Astrocyte (in vitro differentiated cells and primary cell): Measurements from ENCODE around the gene PRKCE. TPM values are rescaled to one million over a fixed set of nuclear protein-coding genes. Genes with fewer than 3 reads are reported as not detected.

Experiments
- DNase-seq: peaks from one replicate; pipeline ENCODE4 v3.0.0-alpha.2; 2010; ENCODE audit warnings: low read depth
- FAIRE-seq: peaks from 2 replicates; lab custom pipeline; 2011; peaks lifted over from hg19 to GRCh38; lab: Jason Lieb, UNC
- H2AFZ ChIP-seq: 2 replicates; pipeline ENCODE4 v1.6.0; 2012; ENCODE audit warnings: low read depth, low read length, inconsistent platforms
- H3K27ac ChIP-seq: 2 replicates; pipeline ENCODE4 v1.5.1; 2011; ENCODE audit warnings: low read depth, low read length, inconsistent platforms
- H3K27me3 ChIP-seq: 2 replicates; pipeline ENCODE4 v1.6.0; 2011; ENCODE audit warnings: low read length, inconsistent platforms; ENCODE audit not compliant: insufficient read depth
- H3K36me3 ChIP-seq: 2 replicates; pipeline ENCODE4 v1.5.1; 2011; ENCODE audit warnings: low read length, inconsistent platforms; ENCODE audit not compliant: insufficient read depth
- H3K4me1 ChIP-seq: 2 replicates; pipeline ENCODE4 v1.5.1; 2011; ENCODE audit warnings: low read length, inconsistent platforms; ENCODE audit not compliant: insufficient read depth
- H3K4me2 ChIP-seq: 2 replicates; pipeline ENCODE4 v1.6.0; 2012; ENCODE audit warnings: low read length, inconsistent platforms
- H3K4me3 ChIP-seq: 2 replicates; pipeline ENCODE4 v1.5.1; 2011; ENCODE audit warnings: low read depth, mild to moderate bottlenecking, low read length, inconsistent platforms; ENCODE audit not compliant: insufficient read depth
- H3K79me2 ChIP-seq: 2 replicates; pipeline ENCODE4 v1.6.0; 2012; ENCODE audit warnings: mild to moderate bottlenecking, low read length, inconsistent platforms; ENCODE audit not compliant: insufficient read depth
- H3K9ac ChIP-seq: 2 replicates; pipeline ENCODE4 v1.6.0; 2012; ENCODE audit warnings: mild to moderate bottlenecking, low read length, inconsistent platforms
- H3K9me3 ChIP-seq: 2 replicates; pipeline ENCODE4 v1.5.1; 2012; ENCODE audit warnings: low read depth, mild to moderate bottlenecking, low read length, inconsistent platforms; ENCODE audit not compliant: insufficient read depth
- H4K20me1 ChIP-seq: 2 replicates; pipeline ENCODE4 v1.6.0; 2012; ENCODE audit warnings: low read length, inconsistent platforms; ENCODE audit not compliant: insufficient read depth
- H3K27ac Mint-ChIP-seq: one replicate; pipeline ENCODE4 v1.8.0; 2021; ENCODE audit warnings: mild to moderate bottlenecking, mixed read lengths; ENCODE audit not compliant: unreplicated experiment
- H3K27me3 Mint-ChIP-seq: one replicate; pipeline ENCODE4 v1.8.0; 2021; ENCODE audit warnings: low read depth, mixed read lengths; ENCODE audit not compliant: unreplicated experiment
- H3K36me3 Mint-ChIP-seq: one replicate; pipeline ENCODE4 v1.8.0; 2021; ENCODE audit warnings: low read depth, mixed read lengths; ENCODE audit not compliant: unreplicated experiment
- H3K4me1 Mint-ChIP-seq: one replicate; pipeline ENCODE4 v1.8.0; 2021; ENCODE audit warnings: low read depth, mixed read lengths; ENCODE audit not compliant: unreplicated experiment
- H3K4me3 Mint-ChIP-seq: one replicate; pipeline ENCODE4 v1.8.0; 2021; ENCODE audit warnings: mild to moderate bottlenecking, moderate library complexity, mixed read lengths; ENCODE audit not compliant: unreplicated experiment
- H3K9me3 Mint-ChIP-seq: one replicate; pipeline ENCODE4 v1.8.0; 2021; ENCODE audit warnings: mild to moderate bottlenecking, mixed read lengths; ENCODE audit not compliant: unreplicated experiment
- EZH2 ChIP-seq: IDR thresholded peaks from 2 replicates; pipeline ENCODE4 v1.6.1; 2012; ENCODE audit warnings: mild to moderate bottlenecking, low read length, inconsistent platforms; ENCODE audit not compliant: insufficient read depth
- total RNA-seq: library from RNA; stranded (reverse); gene quantifications from 2 replicates; pipeline ENCODE4 v1.2.1, GENCODE V29; 2021
- TF ChIP-seq, protein P1 (sequence below): IDR thresholded peaks from 2 replicates; pipeline ENCODE4 v1.5.1; 2011; ENCODE audit warnings: low read depth, mild to moderate bottlenecking, inconsistent platforms, low read length, moderate library complexity; ENCODE audit not compliant: insufficient read depth

The PRKCE gene
- total RNA-seq, 1 donor from 2014 or later: 12.8 TPM

DNA sequence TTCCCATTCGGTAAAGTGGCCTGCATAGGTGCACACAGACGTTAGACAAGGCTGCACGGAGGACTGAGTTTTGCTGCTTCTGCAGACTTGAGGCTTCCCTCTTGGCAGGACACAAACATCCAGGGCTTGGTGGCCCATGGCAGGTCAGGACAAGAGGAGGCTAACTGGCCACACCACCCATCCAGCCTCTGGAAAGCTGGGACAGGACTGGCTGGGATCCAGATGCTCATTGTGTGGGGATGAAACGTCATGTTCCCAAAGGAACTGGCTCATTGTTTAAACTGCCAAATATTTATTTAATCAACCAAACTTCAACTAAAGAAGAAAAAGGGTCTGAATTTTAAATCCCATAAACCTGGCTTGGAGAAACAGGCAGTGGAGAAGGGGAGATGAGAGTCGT lies 406.7 kb downstream of the PRKCE start:
- Mint-ChIP-seq H3K4me3 (no peak overlapping the region), H3K27ac (no peak overlapping the region), H3K4me1 (peaks cover 6% of the 10 kb centered on the region), H3K36me3 (no peaks in the 10 kb centered on the region), H3K27me3 (peaks cover 4% of the 10 kb centered on the region), H3K9me3 (peaks cover 3% of the 10 kb centered on the region)
- Histone ChIP-seq H4K20me1 (no peaks in the 10 kb centered on the region), H3K79me2 (no peaks in the 10 kb centered on the region), H3K27me3 (no peaks in the 10 kb centered on the region), H3K4me1 (peaks cover 2% of the 10 kb centered on the region), H3K9me3 (no peaks in the 10 kb centered on the region), H3K36me3 (no peaks in the 10 kb centered on the region), H3K4me2 (no peak overlapping the region), H2AFZ (no peak overlapping the region), H3K27ac (no peak overlapping the region), H3K4me3 (no peak overlapping the region), H3K9ac (no peak overlapping the region)
- DNase-seq (no peak), FAIRE-seq (no peak)
- TF ChIP-seq, protein P1, sequence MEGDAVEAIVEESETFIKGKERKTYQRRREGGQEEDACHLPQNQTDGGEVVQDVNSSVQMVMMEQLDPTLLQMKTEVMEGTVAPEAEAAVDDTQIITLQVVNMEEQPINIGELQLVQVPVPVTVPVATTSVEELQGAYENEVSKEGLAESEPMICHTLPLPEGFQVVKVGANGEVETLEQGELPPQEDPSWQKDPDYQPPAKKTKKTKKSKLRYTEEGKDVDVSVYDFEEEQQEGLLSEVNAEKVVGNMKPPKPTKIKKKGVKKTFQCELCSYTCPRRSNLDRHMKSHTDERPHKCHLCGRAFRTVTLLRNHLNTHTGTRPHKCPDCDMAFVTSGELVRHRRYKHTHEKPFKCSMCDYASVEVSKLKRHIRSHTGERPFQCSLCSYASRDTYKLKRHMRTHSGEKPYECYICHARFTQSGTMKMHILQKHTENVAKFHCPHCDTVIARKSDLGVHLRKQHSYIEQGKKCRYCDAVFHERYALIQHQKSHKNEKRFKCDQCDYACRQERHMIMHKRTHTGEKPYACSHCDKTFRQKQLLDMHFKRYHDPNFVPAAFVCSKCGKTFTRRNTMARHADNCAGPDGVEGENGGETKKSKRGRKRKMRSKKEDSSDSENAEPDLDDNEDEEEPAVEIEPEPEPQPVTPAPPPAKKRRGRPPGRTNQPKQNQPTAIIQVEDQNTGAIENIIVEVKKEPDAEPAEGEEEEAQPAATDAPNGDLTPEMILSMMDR: no peak
- no peak for TF ChIP-seq EZH2

- Histone ChIP-seq H3K36me3 (no peaks in the 10 kb centered on the region), H3K4me3 (no peak overlapping the region), H3K9me3 (no peaks in the 10 kb centered on the region), H3K27ac (no peak overlapping the region), H3K27me3 (no peaks in the 10 kb centered on the region), H4K20me1 (no peaks in the 10 kb centered on the region), H3K4me2 (no peak overlapping the region), H3K4me1 (peaks cover 29% of the 10 kb centered on the region), H2AFZ (no peak overlapping the region), H3K79me2 (no peaks in the 10 kb centered on the region), H3K9ac (no peak overlapping the region)
- Mint-ChIP-seq H3K4me3 (no peak overlapping the region), H3K27me3 (peaks cover 4% of the 10 kb centered on the region), H3K9me3 (peaks cover 1% of the 10 kb centered on the region), H3K27ac (peak overlapping the region; percentile 44), H3K4me1 (peaks cover 38% of the 10 kb centered on the region), H3K36me3 (no peaks in the 10 kb centered on the region)
- FAIRE-seq (no peak), DNase-seq (peak; percentile 65)
- no peak for TF ChIP-seq EZH2
- TF ChIP-seq, protein P1: peak; percentile 97
These were observed 411.4 kb downstream of the PRKCE start for GRCh38 chr2:46062637-46063412.

- no peak overlapping the region for H3K27ac ChIP-seq
- no peaks in the 10 kb centered on the region for H4K20me1 ChIP-seq
- no peak overlapping the region for H3K4me3 Mint-ChIP-seq
- H3K79me2 ChIP-seq: no peaks in the 10 kb centered on the region
- DNase-seq (no peak), FAIRE-seq (no peak)
- H3K27me3 Mint-ChIP-seq: no peaks in the 10 kb centered on the region
- H3K36me3 Mint-ChIP-seq: no peaks in the 10 kb centered on the region
- no peak overlapping the region for H3K9ac ChIP-seq
- H3K4me3 ChIP-seq: no peak overlapping the region
- TF ChIP-seq, protein P1: no peak
- no peak for TF ChIP-seq EZH2
- H3K27ac Mint-ChIP-seq: peak overlapping the region; percentile 63
- no peaks in the 10 kb centered on the region for H3K27me3 ChIP-seq
- no peak overlapping the region for H2AFZ ChIP-seq
- no peaks in the 10 kb centered on the region for H3K9me3 Mint-ChIP-seq
- H3K4me2 ChIP-seq: no peak overlapping the region
- H3K9me3 ChIP-seq: no peaks in the 10 kb centered on the region
- H3K4me1 ChIP-seq: peaks cover 37% of the 10 kb centered on the region
- no peaks in the 10 kb centered on the region for H3K36me3 ChIP-seq
- peaks cover 48% of the 10 kb centered on the region for H3K4me1 Mint-ChIP-seq
These were observed 412.9 kb downstream of the PRKCE start for GRCh38 chr2:46064396-46064795.
